Fibroblast of upper back skin (primary cell): ENCODE measurements around the gene ZNF593.

Source experiments
- DNase-seq: peaks from one replicate; pipeline ENCODE4 v3.0.0-alpha.2; 2013

Gene ZNF593

DNA sequence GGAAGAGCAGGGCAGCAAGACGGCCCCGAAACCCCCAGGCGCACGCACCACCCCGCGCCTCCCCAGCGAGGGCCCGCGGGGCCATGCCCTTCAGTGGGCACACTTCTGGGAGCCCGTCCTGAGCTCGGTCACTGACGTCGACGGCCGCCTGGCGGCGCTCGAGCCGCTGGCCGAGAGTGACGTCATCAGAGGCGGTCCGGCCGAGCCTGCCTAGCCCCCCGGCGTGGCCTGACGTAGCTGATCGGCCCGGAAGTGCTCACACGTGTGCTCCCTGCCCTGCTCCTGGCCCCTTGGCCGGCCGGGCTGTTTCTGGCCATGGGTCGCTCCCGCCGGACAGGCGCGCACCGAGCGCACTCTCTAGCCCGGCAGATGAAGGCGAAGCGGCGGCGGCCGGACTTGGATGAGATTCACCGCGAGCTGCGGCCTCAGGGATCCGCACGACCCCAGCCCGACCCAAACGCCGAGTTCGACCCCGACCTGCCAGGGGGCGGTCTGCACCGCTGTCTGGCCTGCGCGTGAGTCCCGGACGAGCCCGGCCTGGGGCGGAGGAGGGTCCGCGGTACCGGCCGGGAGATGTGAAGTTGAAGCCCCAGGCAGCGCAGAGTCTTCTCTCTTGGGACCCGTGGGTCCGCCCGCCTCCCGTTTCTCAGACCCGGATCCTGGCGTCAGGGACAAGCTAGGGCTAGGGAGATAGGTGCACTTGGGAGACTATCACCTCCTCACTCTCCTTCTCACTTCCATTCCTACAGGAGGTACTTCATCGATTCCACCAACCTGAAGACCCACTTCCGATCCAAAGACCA lies at the start of gene ZNF593:
Gene ZNF593 (plus strand): TSS at position 240 of the 803 bp plus-strand sequence. CDS start 76 bp downstream, at position 316.
- DNase-seq, result peak; percentile 88

DNA sequence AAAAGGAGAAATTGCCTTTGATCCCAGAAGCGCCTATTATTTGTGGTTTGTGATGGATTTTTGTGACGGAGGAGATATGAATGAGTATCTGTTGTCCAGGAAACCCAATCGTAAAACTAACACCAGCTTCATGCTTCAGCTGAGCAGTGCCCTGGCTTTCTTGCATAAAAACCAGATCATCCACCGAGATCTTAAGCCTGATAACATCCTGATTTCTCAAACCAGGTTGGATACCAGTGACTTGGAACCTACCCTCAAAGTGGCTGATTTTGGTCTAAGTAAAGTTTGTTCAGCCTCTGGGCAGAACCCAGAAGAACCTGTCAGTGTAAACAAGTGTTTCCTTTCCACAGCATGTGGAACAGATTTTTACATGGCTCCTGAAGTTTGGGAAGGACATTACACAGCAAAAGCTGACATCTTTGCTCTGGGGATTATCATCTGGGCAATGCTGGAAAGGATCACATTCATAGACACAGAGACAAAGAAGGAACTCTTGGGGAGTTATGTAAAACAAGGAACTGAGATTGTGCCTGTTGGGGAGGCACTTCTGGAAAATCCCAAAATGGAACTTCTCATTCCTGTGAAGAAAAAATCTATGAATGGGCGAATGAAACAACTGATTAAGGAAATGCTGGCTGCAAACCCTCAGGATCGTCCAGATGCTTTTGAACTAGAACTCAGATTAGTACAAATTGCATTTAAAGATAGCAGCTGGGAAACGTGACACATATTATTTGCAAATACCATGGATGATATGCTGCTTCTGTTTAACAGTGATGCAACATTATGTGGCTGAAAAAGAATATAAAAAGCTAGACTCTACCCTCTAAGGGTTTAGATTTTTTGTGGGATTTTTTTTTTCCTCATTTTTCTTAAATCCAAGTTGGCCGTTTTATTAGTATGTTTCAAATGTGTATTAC lies 47.6 kb upstream of the ZNF593 start:
- DNase-seq, result no peak

GRCh38 chr1:26122988-26123973 lies 46.4 kb upstream of the ZNF593 start:
- no peak for DNase-seq

- no peak for DNase-seq
Observed at GRCh38 chr1:26124418-26125331, 45.0 kb upstream of the ZNF593 start.

DNA sequence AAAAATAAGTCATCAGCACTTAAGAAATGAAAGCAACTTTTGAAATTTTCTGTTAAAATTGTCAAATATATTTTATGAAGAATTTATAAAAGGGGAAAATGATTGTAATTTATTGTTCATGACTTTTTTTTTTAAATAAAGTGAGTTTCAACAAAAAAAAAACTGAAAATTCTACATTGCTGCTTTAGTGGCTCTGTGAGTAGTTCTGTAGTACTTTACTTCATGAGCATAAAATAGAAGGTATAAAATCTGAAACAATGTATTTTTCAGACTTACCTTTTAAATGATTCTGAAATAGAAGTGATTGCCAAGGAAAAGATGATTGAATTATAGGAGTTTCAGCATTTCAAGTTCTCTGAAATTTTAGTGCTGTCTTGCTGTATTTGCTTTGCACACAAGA lies 44.3 kb upstream of the ZNF593 start:
- no peak for DNase-seq

GRCh38 chr1:26125946-26126320 lies 43.8 kb upstream of the ZNF593 start:
- DNase-seq, result no peak

- DNase-seq, result no peak
Observed at GRCh38 chr1:26126321-26127084, 43.2 kb upstream of the ZNF593 start.

DNA sequence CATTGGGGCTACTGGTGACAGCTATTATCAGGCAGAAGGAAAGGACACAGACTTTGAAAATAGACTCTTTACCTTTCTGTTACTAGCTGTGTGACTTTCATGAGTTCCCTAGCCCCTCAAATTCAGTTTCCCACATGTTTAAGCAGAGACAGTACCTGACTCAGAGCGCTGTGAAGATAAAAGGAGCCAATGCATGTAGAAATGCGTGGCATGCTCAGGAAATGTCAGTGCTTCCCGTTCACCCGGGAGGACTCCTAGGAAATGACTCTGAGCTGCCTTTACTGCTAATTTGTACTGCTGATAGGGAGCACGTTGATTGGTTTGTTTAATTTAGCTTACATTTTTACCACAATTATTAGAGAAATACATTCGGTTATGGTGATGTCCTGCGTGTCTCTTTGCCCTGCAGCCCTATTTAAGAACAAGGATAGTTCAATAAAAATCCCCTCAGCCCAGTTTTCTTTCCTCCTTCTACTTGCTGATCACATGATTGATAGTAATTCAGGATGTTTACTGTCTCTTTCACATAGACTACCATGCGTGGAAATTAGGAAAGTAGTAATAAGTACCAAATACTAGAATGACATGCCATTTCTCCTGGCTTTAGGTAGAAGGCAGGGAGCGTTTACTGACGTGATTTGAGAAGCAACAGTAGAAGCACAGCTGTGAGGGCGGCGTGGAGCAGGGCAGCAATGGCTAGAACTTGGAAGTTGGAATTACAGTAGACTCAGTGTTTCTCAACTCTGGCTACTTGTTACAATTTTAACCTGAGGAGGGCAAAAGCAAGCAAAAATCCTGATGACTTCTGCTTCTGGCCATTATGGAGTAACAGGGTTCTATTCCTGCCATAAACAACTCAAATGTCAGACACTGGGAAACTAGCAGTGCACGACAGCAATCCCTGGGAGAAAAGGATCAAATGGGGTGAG lies 42.2 kb upstream of the ZNF593 start:
- DNase-seq, result no peak

DNA sequence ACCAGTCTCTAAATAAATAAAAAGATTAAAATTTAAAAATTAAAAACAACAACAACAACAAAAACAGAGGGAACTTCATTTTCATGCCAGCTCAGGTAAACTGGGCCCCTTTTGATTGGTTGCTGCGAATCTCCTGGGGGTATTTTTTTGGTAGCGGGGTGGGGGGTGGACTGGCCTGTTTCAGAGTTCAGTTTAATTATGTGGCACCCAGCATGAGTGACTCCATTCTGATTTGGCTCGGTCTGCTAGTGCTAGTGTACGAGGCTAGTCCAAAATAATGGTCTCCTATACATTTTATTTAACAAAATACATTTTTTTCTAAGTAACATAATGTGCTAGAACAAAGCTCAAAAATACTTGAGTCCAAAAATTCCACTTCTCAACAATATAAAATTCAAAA lies 39.9 kb upstream of the ZNF593 start:
- DNase-seq, result no peak

GRCh38 chr1:26130695-26131094 lies 39.0 kb upstream of the ZNF593 start:
- no peak for DNase-seq

GRCh38 chr1:26132128-26132833 lies 37.4 kb upstream of the ZNF593 start:
- no peak for DNase-seq

DNA sequence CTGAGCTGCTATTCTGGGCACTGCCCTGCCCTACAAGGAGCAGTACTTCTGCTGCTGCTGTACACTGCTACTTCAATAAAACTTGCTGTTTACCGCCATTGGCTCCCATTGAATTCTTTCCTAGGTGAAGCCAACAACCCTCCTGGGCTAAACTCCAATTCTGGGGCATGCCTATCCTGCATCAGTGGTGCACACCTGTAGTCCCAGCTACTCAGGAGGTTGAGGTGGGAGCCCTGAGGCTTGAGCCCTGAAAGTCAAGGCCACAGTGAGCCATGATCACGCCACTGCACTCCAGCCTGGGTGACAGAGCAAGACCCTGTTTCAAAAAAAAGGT lies 36.9 kb upstream of the ZNF593 start:
- DNase-seq, result no peak

DNA sequence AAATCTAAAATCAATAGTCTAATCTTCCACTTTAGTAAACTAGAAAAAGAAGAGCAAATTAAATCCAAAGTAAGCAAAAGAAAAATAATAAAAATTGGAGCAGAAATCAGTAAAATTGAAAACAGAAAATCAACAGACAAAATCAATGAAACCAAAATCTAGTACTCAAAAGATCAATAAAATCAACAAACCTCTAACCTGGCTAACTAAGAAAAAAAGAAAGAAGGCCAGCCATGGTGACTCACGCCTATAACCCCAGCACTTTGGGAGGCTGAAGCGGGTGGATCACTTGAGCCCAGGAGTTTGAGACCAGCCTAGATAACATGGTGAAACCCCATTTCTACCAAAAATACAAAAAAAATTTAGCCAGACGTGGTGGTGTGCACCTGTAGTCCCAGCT lies 35.2 kb upstream of the ZNF593 start:
- no peak for DNase-seq

DNA sequence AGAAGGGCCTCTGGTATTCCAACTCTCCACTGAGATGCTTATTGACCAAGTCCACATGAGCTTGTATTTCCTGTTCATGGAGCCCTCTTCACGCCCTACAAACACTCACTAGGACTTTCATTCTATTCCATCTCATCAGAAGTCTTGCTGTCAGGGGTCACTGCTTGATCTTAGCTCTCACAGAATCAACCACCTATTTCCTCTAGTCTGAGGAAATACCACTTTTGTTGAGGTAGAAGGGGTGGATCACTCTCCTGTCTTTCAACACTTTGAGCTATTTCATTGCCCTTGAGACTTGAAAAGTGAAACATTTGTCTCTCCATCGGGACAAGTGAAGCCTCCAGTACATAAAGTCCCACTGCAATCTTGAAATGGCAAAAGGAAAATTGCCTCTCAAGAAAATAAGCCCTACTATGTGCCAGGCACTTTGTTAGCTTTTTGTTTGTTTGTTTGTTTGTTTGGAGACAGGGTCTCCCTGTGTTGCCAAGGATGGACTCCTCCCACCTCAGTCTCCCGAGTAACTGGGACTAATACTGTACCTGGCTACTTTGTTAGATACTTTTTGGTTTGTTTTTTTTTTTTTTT lies 30.6 kb upstream of the ZNF593 start:
- no peak for DNase-seq

DNA sequence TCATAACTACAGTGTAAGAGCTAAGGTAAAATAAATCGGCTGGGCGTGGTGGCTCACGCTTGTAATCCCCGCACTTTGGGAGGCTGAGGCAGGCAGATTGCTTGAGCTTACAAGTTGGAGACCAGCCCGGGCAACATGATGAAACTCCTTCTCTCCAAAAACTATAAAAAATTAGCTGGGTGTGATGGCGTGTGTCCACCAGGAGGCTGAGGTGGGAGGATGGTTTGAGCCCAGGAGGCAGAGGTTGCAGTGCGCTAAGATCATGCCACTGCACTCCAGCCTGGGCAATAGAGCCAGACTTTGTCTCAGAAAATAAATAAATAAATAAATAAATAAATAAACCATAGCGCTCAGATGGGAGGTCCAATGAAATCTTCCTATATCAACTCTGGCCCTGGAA lies 27.5 kb upstream of the ZNF593 start:
- DNase-seq, result no peak

- DNase-seq, result peak; percentile 74
Observed at GRCh38 chr1:26145041-26145959, 24.4 kb upstream of the ZNF593 start.

DNA sequence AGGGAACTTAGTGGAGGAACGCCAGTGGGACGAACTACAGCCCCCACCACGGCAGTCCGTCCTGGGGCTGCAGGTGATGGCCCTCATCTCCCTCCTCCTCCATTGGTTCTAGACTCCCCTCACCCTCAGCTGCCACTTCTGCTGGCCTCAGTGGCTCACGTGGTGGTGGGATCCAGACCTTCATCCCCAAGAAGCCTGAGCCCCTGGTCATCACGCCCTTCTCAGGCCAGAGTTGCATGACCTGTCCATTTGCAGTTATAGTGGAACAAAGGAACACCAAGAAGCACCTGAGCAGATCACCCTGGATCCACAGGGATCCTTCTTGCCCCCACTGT lies 23.8 kb upstream of the ZNF593 start:
- DNase-seq, result no peak

DNA sequence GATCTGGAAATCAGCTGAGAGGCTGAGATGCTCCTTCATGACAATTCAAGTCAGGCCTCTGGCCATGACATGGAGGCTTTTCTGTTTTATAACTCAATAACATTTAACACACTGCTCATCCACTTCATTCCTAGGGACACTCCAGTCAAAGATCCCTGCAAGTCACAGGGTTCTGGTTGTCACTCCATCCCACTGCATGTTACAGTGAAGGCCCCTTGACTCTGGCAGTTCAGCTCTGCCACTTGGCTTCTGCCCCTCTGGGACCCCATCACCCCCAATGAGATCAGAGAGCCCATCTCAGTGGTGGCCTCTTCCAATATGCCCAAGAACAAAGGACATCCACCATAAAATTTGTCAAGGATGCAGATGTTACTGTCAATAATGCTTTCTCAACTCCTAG lies 20.8 kb upstream of the ZNF593 start:
- no peak for DNase-seq
